Middle frontal gyrus (tissue), 1 donor: ENCODE results near the gene RAB33B.
"Not testable (repeated sequence)": the region's sequence is repeated elsewhere in the genome, so short reads cannot be mapped to it uniquely, and the experiment has no call there.

Source experiments
- DNase-seq: peaks from one replicate; pipeline ENCODE4 v3.0.0-alpha.2; 2015; ENCODE audit warnings: low spot score; ENCODE audit errors: extremely low spot score

RAB33B gene

DNA sequence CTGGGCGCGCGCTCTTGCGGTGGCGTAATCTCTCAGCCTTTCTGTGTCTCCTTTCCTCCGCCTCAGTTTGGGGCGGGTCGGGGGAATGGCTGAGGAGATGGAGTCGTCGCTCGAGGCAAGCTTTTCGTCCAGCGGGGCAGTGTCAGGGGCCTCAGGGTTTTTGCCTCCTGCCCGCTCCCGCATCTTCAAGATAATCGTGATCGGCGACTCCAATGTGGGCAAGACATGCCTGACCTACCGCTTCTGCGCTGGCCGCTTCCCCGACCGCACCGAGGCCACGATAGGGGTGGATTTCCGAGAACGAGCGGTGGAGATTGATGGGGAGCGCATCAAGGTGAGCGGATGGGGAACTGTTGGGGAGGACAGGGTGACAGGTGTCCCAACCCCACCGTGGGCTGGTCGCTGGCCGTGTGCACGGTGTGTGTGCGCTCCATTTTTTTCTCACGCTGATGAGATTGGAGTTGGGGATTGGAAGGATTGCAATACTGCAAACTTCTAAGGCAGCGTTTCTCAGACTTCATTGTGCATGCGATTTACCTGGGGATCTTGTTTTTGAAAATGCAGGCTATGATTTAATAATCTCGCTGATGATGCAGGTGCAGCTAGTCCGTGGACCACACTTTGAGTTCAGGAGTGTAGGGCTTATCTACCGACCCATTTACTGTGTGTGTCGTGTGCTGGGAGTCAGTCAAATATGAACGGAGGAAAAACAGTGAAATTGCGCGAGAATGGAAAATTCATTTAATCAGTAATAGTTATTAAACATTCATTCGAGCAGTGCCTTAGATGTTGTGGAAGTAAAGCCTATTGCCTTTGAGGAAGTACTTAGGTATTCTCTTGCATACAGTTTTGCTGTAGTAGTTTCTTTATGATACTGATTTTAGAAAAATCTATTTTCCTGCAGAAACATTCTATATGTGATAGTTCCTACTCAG lies at the start of gene RAB33B:
RAB33B (plus strand) TSS at position 11 of the 935 bp plus-strand sequence; CDS start at position 86, 75 bp downstream.
- DNase-seq, result no peak

DNA sequence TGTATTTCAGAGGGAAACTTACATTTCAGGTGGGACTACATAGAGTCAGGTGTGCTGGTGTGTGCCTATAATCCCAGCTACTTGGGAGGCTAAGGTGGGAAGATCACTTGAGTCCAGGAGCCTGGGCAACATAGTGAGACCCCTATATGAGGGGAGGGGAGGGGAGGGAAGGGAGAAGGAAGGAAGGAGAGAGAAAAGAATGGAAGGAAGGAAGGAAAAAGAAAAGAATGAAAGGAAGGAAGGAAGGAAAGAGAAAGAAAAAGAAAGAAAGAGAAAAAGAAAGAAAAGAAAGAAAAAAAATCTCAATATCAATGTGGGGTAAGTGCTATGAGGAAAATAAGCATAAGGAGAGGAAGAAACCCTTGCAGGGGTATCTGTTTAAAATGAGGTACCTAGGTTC lies 43.6 kb upstream of the RAB33B start:
- DNase-seq, result no peak

DNA sequence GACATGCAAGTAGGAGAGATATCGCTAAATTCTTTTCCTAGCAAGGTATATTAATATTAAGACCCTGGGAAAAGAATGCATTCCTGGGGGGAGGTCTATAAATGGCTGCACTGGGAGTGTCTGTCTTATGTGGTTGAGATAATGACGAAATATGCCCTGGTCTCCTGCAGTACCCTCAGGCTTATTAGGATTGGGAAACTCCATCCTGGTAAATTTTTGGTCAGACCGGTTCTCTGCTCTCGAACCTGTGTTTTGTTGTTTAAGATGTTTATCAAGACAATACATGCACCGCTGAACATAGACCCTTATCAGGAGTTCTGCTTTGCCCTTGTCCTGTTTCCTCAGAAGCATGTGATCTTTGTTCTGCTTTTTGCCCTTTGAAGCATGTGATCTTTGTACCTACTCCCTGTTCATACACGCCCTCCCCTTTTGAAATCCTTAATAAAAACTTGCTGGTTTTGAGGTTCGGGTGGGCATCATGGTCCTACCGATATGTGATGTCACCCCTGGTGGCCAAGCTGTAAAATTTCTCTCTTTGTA lies 39.2 kb upstream of the RAB33B start:
- not testable (repeated sequence) for DNase-seq

DNA sequence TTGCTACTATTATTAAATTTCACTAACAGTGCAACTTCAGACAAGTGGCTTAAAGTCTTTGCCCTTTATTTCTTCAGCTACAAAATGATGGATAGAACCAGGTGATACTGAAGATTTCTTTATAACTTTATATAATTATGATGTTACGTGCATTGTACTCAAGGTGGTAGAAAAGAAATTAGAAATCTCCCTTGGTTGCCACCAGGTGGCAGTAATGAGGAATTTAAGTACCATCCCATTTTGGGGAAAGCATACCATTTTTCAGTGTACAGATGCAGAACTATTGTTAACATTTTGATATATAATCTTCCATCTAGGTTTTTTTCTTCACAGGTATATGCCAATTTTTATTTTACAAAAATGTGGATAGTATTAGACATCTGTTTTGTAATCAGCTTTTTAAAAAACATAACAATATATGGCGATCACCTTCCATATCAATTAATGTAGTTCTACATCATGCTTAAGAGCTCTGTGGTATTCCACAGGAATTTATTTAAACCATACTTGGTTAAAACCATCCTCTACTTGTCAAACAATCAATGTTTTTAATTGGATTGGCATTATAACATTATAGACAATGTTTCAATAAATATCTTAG lies 37.7 kb upstream of the RAB33B start:
- DNase-seq, result no peak

DNA sequence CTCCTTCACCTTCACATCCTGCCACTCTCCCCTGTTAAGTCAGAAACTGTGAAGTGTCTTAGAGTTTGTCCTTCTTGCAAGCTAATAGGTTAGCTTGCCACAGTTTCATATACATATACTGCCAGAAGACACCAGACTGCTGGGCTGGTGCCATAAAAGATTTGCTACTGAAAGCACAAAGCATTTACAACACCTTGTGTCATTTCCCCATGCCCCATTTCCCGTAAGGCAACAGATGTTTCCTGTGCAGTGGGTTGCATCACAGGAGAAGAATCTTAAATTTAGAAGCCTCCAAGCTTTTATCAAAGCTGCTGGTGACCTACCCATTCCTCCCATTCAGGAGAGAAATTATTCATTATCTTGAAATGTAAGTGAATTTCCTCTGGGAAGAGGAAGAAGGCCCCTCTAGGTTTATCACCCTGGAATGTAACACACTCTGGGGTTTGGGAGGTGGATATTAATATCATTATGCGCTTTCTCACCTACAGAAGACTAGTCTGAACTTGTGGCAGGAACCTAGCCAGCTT lies 34.5 kb upstream of the RAB33B start:
- peak; percentile 48 for DNase-seq

DNA sequence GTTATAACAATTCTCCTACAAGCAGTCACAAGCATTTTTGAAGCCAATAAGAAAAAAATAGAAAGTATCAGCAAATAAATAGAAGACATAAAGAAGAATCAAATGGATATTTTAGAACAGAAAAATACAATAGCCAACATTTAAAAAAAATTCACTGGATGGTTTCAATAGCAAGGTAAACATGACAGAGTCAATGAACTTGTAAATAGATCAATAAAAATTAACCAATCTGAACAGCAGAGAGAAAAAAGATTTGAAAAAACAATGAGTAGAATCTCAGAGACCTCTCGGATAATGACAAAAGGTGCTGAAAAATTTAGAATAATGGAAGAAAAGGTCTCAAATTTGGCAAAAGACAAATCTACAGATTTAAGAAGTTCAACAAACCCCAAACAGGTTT lies 33.3 kb upstream of the RAB33B start:
- DNase-seq, result no peak

DNA sequence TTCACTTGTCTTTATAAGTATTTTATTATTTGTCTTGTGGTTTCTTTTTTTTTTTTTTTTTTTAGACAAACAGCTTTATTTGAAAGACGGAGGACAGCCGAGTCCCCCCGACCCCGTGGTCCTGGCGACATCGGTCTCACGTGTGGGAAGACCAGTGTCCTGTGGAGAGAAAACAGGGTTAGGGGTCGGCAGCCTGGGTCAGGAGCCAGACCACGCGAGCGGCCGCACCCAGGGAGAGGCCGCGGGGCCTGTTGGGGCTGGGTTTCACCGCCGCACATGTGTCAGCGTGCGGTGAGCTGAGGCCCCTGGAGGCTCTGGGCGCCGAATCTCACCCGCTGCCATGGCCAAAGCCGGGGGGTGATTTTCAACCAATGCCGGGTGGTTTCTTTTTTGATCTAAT lies 17.8 kb upstream of the RAB33B start:
- DNase-seq, result no peak

DNA sequence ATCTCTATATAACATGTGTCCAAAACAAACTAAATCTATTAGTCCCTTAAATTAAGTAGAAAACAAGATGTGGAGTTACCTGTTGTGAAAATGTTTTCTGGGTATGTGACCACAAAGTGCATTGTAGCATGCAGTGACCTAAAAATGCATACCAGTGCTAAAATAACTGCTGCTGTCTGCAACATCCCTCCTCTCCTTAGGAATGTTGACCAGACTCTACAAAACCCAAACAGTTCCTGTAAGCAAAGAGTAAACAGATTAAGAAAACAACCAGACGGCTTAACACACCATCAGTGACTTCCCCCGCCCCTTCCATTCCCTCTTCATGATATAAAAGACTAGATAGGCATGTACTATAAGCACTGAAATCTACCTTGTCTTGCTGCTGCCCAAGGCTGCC lies 15.8 kb upstream of the RAB33B start:
- DNase-seq, result no peak

DNA sequence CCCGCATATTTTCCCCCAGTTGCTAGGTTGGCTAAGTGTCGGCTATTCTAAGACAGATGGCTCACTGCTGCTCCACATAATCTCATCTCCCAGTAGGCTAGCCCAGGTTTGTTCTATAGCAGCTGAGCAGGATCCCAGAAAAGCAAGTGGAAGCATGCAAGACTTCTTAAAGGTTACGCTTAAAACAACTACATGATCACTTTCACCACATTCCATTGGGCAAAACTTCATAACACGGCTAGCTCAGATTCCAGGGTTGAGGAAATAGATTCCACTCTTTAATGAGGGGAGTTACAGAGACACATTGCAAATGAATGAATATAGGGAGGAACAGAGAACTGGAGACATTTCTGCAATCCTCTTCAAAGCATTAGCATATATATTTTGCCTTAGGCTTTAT lies 12.9 kb upstream of the RAB33B start:
- DNase-seq, result no peak

DNA sequence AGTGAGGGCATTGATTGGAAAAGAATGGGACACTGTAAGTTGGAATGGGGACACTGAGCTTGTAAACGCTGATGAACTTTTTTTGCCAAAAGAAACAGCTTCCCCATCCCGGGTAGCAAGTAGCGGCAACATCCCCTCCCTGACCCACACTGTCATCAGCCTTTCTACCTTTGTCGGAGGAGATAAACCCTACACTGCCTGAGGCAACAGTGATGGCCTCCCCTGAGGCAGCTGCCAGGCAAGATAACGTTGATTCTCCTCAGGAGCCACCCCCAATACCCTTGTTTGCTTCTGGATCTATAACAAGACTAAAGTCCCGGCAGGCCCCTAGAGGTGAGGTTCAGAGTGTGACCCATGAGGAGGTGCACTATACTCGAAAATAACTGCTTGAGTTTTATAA lies 10.3 kb upstream of the RAB33B start:
- DNase-seq, result no peak

DNA sequence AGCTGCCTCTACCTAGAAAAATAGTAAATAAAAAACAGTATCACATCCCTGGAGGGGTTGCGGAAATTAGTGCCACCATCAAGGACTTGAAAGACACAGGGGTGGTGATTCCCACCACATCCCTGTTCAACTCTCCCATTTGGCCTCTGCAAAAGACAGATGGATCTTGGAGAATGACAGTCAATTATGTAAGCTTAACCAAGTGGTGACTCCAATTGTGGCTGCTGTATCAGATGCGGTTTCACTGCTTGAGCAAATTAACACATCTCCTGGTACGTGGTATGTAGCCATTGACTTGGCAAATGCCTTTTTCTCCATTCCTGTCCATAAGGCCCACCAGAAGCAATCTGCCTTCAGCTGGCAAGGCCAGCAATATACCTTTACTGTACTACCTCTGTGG lies 9.0 kb upstream of the RAB33B start:
- DNase-seq, result not testable (repeated sequence)

DNA sequence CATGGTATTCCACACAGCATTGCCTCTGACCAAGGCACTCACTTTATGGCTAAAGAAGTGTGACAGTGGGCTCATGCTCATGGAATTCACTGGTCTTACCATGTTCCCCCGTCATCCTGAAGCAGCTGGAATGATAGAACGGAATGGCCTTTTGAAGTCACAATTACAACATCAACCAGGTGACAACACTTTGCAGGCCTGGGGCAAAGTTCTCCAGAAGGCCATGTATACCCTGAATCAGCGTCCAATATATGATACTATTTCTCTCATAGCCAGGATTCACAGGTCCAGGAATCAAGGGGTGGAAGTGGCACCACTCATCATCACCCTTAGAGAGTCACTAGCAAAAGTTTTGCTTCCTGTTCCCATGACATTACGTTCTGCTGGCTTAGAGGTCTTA lies 6.8 kb upstream of the RAB33B start:
- DNase-seq, result not testable (repeated sequence)

DNA sequence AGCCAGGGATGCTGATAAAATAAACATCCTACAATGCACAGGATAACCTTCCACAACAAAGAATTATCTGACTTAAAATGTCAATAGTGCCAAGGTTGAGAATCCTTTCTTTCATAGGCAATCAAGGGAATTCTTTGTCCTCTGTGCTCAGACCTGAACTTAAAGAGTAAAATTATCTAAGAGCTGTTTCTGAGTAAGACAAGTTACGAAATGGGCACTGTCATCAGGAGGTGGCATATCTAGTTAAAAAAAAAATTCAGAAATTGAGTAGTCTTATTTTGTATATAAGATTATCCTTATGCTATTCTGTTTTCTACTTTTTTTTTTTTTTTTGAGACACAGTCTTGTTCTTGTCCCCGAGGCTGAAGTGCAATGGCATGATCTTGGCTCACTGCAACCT lies 3.3 kb upstream of the RAB33B start:
- DNase-seq, result no peak

DNA sequence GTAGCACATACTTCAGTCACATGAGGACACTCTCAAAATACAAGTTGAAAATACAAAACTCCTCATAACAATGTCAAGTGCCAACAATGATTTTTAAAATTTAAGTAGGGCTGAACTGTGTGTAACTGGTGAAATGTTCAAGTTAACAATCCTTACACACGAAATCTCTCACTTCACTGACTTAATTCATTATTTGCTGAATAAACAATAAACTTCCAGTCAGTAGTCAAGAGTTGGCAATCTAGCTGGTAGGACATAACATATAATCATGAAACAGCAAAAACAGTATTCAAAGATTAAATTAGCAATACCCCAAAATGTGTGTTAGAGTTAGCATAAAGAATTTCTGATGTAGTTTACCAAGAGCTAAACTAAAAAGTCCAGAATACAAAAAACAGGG lies 1.9 kb upstream of the RAB33B start:
- DNase-seq, result no peak

DNA sequence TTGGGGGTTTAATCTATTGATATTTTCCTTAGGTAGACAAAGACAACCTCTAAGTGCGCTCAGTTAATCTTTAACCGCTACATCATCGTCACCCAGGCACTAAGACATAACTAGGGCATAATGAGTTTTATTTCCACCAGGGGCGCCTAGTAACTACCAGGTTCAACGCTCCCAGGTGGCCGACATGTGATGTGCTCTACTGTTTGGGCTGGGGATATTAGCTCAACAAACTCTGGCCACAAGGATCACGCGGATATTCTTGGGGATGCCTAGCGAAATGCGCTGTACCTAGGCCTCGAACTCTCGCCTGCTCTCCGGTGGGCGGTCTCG lies 915 bp upstream of the RAB33B start:
- no peak for DNase-seq

DNA sequence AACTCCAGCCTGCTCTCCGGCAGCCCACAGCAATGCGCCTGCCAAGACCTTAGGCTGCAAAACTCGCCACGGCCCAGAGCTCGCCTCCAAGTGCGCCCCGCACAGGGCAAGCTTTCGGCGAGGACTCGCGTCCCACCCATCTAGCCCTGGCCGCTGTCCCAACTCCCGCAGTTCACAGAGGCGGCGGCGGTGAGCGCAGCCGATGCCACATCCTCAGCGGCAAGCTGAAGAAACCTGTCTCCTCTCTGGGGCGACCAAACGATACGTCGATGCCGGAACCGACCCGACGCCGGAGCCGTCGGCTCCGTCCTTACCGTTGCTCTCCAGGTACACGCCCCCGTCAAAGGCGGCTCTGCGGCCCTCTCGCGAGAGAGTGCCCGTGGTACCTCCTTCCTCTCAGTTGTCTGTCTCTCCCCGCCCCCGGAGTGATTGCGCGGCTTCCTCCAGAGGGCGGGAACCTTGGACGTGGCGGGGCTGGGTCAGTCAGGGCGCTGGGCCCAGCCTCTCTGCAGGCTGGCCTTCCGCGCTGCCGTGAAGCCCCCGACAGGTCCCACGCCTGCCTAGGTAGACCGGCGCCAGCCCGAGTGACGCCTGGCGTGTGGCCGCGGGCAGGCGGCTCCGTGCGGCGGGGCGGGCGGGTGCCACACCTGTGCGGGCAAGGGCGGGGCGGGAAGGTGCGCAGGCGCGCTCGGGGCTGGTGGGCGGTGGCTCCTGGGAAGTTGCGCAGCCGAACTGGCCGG lies 380 bp upstream of the RAB33B start:
- DNase-seq, result peak; percentile 90

DNA sequence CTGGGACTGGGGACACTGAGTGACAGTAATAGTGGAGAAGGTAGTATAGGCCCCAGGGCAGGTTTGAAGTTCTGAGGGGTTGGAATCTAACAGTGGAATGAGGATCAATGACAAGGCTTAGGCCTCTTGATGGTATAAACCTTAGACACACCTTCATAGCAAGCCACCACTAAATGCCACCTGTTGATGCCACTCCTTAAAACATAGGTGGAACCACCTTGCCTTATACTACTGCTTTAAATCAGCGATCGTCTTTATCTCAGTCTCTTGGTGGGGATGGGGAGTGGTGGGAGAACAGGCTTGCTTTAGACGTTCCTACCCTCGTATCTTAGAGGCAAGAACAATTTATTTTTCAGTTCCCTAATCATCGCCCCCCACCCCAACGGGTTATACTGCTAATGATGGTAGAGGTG lies 1.2 kb downstream of the RAB33B start:
- DNase-seq, result no peak

DNA sequence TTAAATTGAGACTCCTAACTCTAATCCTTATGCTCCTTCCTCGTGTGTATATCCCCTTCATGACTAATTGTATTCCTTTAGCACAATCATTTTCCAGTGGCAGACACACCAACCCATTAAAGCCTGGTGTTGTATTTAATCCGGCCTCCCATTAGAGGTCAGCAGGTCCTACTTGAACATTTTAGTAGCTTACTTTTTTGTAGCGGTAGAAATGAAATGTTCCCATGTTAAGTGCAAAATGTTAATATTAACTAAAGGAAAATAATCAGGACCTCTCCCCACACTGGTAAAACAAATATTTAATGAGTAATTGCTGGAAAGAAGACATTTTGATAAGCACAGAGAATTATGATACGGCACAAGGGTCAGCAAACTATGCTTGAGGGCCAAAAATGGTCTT lies 3.4 kb downstream of the RAB33B start:
- no peak for DNase-seq

DNA sequence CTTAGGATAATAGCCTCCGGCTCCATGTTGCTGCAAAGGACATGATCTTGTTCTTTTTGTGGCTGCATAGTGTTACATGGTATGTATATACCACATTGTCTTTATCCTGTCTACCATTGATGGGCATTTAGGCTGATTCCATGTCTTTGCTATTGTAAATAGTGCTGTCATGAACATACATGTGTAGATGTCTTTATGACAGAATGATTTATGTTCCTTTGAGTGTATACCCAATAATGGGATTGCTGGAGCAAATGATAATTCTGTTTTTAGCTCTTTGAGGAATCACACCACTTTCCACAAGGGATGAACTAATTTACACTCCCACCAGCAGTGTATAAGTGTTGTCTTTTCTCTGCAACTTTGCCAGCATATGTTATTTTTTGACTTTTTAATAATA lies 4.6 kb downstream of the RAB33B start:
- no peak for DNase-seq

DNA sequence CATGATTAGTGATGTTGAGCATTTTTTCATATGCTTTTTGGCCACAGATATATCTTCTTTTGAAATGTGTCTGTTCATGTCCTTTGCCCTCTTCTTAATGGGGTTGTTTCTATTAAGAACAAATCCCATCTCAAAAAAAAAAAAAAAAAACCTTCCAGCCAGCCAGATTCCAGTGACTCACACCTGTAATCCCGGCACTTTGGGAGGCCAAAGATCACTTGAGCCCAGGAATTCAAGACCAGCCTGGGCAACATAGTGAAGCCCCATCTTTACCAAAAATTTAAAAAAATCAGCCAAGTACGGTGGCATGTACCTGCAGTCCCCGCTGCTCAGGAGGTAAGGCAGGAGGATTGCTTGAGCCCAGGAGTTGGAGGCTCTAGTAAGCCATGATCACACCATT lies 5.1 kb downstream of the RAB33B start:
- no peak for DNase-seq

DNA sequence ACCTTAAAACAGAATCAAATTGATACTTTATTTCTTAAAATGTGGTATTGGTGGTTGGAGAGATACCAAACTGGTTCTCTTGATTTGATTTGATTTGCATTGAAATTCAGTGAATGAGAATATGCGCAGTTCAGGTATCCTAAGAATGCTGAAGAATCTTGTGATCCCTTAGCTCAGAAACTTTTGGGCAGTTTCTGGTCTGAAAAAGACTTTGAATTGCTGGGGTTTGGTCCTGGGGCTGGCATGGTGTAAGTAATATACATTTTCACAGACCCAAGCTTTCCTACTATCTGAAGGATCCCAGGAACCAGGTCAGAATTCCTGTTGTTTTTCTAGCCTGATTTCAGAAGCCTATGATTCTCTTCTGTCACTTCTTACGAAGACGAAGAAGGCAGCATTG lies 6.6 kb downstream of the RAB33B start:
- no peak for DNase-seq
